NOMO-1 treated with DMSO at 0.1 percent for 48 hours (cell line): ENCODE measurements around the gene ANKRD44.

Experiments
- DNase-seq: peaks from one replicate; lab custom pipeline; 2025; ENCODE audit not compliant: unreplicated experiment; lab: John Stamatoyannopoulos, UW

Gene ANKRD44

GRCh38 chr2:196967775-196968174, 342.8 kb downstream of the ANKRD44 start:
- no peak for DNase-seq

- no peak for DNase-seq
Observed at GRCh38 chr2:196967116-196967515, 343.5 kb downstream of the ANKRD44 start.

- no peak for DNase-seq
Observed at GRCh38 chr2:196966061-196966460, 344.5 kb downstream of the ANKRD44 start.

- DNase-seq, result no peak
Observed at GRCh38 chr2:196965651-196966050, 344.9 kb downstream of the ANKRD44 start.

DNA sequence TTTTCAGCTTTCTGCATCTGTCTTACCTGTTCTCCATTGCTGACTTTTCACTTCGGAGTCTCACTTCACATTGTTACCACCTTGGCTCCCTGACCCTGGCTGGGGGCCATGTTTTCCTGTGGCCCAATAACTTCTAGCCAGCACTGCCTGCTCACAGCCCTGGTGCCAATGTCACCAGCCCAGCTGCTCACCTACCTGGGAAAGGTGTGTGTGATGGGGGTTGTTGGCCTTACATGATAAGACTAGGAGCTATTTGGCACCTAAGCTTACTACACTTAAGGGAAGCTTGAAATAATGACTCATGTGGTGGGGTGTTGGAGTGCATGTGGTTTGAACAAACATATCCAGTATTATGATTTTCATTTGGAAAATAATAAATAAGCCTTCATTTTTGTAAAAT, 346.6 kb downstream of the ANKRD44 start:
- no peak for DNase-seq

GRCh38 chr2:196963043-196963442, 347.5 kb downstream of the ANKRD44 start:
- no peak for DNase-seq

- no peak for DNase-seq
Observed at GRCh38 chr2:196962325-196962724, 348.3 kb downstream of the ANKRD44 start.

DNA sequence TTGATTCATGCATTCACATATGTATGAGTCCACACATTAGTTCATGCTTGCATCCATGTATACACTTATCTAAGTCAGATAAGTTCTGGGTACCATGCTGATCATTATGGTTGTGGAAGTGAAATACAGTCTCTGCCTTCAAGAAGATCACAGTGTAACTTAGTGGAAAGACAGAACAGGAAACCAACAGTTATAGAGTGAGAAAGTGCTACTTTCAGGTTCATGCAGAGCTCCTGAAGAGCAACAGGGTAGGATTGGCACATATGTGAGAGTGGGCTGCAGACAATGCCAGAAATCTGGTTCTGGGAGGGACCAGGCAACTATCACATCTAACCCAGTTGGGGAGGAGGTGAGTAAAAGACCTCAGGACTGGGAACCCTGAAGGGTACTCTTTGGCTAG, 348.7 kb downstream of the ANKRD44 start:
- no peak for DNase-seq

DNA sequence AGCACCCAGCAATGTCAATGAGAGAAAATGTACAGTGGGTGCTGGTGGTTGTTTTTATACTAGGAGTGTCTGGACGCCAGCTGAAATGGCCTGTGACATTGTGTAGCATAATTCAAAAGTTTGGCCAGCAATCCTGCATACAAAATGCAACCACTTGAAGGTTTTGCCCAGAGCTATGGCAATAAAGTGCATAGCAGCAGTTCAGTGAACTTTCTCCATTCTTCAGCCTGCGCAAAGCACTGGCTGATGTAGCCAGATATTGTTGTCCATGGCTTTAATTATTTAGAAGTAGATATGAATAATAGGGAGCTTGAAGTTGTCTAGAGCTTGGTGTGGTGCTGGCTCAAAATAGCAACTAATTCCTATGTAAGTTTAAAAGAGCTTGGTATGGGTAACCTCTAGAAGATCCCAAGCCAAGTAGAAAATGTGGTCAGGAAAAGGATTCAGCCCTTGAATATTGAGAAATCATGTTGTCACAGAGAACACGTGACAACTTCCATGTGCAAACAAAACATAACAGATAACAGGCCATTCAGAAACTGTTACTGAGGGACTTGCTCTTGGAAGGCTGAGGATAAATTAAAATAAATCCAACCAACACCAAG, 350.7 kb downstream of the ANKRD44 start:
- no peak for DNase-seq

DNA sequence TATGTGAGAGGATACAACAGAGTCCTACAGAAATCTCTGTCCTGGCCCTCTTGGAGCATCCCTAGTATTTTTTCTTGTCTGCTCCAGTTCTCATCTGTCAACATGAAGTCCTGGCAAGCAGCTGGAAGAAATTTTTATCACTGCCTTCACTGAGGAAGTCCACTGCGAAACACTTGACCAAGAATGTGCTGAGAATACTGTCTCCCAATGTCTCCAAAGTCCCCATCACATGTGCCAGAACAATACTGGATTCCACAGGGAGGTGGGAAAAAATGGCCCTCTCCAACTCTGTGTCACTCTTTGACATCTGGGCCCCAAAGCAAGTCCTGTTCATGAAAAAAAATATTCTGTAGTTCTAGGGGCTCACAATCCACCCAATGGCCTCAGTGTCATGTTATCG, 351.3 kb downstream of the ANKRD44 start:
- DNase-seq, result no peak

GRCh38 chr2:196957881-196958525, 352.6 kb downstream of the ANKRD44 start:
- no peak for DNase-seq

DNA sequence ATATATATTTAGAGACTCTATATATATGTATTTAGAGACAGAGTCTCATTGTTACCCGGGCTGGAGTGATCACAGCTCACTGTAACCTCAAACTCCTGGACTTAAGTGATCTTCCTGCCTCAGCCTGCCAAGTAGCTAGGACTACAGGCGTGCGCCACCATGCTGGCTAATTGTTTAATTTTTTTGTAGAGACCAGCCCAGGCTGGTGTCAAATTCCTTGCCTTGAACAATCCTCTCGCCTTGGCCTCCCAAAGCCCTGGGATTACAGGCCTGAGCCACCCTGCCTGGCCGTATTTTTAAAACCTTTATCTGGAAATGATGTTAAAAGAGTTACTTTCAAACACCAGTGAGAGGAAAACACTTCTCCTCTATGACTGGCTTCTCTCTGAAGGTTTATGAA, 353.1 kb downstream of the ANKRD44 start:
- DNase-seq, result no peak

DNA sequence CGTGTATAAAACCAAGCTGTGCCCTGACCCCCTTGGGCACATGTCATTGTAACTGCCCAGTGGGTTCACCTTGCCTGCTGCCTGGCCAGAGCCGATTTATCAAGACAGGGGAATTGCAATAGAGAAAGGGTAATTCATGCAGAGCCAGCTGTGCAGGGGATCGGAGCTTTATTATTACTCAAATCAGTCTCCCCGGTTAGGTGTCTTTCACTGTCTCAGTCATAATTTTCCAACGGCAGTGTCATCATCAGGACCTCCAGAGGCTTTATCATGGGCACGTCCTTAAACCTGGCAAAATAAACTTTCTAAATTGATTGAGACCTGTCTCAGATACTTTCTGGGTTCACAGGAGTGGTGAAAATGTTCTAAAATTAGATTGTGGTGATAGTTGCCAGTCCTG, 354.5 kb downstream of the ANKRD44 start:
- no peak for DNase-seq

GRCh38 chr2:196955036-196955435, 355.5 kb downstream of the ANKRD44 start:
- DNase-seq, result no peak

GRCh38 chr2:196954001-196954400, 356.6 kb downstream of the ANKRD44 start:
- no peak for DNase-seq

DNA sequence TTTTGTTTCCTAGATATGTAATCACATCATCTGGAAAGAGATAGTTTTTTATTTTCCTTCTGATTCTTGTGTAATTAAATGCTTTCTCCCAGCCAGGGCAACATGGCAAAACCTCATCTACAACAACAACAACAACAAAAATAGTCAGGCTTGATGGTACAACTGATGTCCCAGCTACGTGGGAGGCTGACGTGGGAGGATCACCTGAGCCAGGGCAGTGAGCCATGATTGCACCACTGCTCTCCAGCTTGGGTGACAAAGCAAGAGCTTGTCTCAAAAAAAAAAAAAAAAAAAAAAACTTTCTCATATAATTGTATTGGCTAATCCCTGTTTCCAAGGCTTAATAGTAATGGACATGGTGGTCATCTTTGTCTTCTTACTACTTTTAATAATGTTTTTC, 357.6 kb downstream of the ANKRD44 start:
- DNase-seq, result no peak

DNA sequence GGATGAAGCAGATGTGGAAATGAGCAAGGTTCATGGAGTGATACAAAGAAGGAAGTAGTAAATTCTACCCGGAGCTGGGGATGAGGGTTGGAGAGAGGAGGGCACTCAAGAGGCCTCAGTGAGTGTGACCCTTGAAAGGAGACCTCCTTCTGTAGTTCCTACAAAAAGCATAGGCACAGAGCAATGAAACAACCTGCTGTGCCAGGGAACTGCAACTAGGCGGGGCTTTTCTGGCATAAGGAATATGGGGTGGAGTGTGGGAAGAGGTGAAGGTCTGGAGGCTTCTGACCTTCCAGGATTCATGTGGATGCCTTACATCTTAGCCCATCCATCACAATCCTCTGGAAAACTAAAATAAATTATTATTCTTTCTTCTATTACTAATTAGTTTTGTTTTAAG, 358.6 kb downstream of the ANKRD44 start:
- DNase-seq, result no peak

DNA sequence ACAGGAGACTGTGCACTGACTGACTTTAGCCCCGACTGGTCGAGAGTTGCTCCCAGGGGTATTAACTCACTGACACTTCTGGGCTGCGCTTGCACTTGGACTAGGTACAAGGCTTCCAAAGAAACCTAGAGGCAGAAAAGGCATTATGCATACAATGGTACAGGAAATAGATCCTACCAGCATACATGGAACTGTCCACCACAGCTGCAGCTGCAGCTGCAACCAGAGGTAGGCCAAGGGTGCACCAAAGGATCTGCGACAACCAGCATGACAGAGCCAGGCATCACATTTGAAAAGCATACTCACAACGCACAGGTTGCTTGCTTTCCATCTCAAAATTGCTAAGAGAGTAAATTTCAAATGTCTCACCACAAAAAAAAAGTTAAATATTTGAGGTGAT, 361.5 kb downstream of the ANKRD44 start:
- DNase-seq, result no peak

GRCh38 chr2:196944570-196944969, 366.0 kb downstream of the ANKRD44 start:
- peak; percentile 12 for DNase-seq

DNA sequence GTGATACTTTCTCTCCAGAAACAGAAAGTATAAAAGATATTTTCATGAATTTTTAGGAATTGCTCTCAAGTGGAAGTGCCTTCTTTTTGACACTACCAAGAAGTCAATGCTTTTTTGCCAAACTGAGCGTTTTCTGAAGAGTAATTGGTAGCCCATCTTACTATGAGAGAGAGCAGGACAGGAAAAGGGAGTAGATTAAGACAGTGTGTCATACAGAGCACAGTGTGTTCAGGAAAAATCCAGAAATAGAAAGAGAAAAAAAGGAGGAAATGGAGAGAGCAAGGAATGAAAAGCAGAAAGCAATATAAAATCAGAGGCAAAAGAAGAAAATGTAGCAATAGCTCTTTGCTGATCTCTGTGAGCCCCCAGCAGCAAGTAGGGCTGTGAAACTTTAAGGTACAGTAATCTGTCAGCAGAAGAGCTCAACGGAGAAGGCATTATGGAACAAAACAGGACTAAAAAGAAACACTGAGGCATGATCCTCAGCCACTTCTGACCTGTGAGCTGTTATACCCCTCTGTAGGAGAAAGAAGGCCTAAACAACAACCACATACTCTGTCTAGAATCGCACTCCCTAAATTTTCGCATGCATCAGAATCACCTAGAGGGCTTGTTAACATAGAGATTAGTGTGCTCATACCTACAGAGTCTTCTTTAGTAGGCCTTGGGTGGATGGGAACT, 369.0 kb downstream of the ANKRD44 start:
- no peak for DNase-seq

DNA sequence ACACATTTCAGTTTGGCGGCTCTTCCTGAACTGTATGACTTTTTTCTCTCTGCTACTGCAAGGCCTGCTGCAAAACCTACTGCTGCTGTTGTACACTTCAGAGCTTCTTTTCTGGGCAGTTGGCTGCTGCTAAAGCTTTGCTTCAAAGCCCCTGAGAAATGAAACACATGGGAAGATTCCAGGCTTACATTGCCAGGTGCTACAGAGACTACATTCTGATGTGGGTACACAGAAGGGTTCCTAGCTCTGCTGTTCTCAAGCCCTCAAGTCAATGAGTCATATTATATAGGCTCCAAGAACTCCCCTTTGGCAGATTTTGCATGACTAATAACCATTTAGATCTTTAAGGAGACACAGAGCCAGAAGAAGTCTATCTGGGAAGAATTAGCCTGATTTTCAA, 371.2 kb downstream of the ANKRD44 start:
- DNase-seq, result no peak
